GM18505 (cell line): ENCODE data around the gene ZNF627.
A peak's percentile ranks its signal among the peaks of the same experiment; 100 is the strongest.

Experiments
- ATAC-seq: cut with Tn5 transposase; IDR thresholded peaks from one replicate; pipeline ENCODE4 v1.9.1; 2021; ENCODE audit not compliant: unreplicated experiment
- POLR2A ChIP-seq: IDR thresholded peaks from 4 replicates; pipeline ENCODE4 v1.6.1; 2011; ENCODE audit warnings: borderline replicate concordance; ENCODE audit not compliant: insufficient read depth, insufficient read length; ENCODE audit errors: extremely low read depth

ZNF627 gene

DNA sequence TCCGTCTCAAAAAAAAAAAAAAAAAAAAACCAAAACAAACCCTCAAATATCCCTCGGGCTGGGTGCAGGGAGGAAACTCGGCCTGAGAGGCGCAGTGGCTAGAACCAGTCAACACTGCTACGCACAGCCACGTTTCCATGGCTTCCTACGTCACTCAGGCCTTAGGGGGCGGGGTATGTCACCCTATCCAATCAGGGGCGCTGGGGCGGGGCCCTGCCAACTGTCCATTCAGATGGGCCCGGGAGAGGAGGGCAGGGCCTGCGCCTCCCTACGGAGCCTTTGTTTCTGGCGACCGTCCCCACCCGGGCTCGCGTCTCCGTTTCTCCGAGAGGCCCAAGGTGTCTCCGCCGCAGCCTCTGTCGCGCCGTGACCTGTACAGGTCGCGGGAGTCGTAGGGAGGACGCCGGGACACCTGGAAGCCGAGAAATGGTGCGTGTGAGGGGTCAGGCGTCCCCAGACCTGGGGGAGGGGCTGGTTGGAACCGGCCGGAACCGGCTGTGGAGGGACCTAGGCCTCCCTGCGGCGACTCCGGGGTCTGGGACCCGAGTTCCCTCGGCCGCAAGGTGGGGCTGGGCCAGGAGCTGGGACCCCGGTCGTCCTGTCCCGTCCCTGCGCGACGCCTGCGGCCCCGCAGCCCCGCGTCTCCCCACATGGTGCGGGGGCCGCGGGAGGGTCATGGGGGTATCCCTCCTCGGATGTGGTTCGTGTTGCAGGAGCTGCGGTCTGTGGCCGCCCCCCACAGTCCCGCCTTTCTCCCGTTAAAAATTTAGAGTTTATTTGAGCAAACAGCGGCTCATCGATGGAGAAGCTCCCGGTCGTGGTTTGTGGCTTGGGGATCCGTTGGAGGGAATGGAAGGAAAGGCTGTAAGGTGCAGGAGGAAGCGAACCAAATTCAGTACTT, at the start of gene ZNF627:
TSS of gene ZNF627 (plus strand) at position 282 of the 901 bp plus-strand sequence. CDS start at position 427, 145 bp downstream.
- peak; percentile 95 for ATAC-seq
- TF ChIP-seq POLR2A: peak; percentile 94

DNA sequence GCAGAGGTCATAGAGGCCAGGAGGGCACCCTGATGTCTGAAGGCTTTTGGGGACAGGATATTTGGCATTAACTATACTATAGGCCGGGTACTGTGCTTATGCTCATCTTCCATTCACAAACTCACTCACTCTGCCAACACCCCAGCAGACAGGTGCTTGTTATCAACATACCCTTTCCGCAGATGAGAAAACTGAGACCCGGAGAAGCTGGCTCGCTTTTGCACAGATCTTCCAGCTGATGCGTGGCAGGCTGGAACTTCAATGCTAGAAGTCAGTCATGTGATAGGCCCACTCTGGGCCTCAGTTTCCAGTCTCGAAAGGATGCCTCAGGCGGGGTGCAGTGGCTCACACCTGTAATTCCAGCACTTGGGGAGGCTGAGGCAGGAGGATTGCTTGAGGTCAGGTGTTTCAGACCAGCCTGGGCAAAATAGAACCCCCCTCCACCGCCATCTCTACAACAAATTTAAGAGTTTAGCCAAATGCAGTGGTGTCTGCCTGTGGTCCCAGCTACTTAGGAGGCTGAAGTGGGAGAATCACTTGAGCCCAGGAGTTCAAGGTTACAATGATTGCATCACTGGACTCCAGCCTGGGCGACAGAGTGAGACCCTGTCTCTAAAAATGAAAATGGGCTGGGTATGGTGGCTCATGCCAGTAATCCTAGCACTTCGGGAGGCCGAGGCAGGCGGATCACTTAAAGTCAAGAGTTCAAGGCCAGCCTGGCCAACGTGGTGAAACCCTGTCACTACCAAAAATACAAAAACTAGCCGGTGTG, 49.2 kb upstream of the ZNF627 start:
- ATAC-seq: no peak
- TF ChIP-seq POLR2A: no peak

GRCh38 chr19:11549386-11549953, 47.8 kb upstream of the ZNF627 start:
- no peak for TF ChIP-seq POLR2A
- no peak for ATAC-seq

- TF ChIP-seq POLR2A: no peak
Measured at GRCh38 chr19:11550265-11550664, 47.0 kb upstream of the ZNF627 start.

DNA sequence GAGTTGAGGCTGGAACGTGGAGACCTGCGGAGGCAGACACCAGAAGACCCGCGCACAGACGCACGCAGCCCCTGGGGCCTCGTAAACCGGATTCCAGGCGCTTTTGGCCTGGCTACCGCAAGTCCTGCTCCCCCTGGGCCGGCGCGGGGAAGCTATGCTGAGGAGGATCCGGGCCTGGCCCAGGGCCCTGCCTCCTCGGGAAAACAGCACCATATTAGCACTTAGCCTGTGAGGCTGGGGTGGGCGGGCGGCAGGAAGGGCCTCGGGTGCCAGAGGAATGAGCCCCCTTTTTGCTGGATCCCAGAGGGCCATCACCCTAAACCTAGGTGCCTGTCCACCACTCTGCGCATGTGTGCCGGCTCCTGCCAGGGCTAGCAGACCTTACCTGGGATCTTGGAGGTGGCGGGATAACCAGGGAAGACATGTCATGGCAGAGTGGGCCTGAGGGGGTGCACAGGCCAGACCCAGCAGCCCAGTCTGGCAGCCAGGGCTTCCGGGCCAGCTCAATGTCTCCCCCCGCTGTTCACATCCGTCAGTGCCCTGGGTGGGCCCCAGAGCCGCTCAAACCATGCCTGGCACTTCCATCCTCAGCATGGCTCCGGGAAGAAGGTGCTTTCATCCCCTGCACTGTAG, 45.6 kb upstream of the ZNF627 start:
- no peak for ATAC-seq
- no peak for TF ChIP-seq POLR2A

More at GRCh38 chr19:11550265-11550664, 47.0 kb upstream of the ZNF627 start:
- ATAC-seq: no peak

- no peak for ATAC-seq
- TF ChIP-seq POLR2A: no peak
Measured at GRCh38 chr19:11552666-11553372, 44.5 kb upstream of the ZNF627 start.

GRCh38 chr19:11554160-11554559, 43.1 kb upstream of the ZNF627 start:
- ATAC-seq: no peak

GRCh38 chr19:11555246-11555645, 42.0 kb upstream of the ZNF627 start:
- no peak for TF ChIP-seq POLR2A
- no peak for ATAC-seq

More at GRCh38 chr19:11554160-11554559, 43.1 kb upstream of the ZNF627 start:
- no peak for TF ChIP-seq POLR2A

DNA sequence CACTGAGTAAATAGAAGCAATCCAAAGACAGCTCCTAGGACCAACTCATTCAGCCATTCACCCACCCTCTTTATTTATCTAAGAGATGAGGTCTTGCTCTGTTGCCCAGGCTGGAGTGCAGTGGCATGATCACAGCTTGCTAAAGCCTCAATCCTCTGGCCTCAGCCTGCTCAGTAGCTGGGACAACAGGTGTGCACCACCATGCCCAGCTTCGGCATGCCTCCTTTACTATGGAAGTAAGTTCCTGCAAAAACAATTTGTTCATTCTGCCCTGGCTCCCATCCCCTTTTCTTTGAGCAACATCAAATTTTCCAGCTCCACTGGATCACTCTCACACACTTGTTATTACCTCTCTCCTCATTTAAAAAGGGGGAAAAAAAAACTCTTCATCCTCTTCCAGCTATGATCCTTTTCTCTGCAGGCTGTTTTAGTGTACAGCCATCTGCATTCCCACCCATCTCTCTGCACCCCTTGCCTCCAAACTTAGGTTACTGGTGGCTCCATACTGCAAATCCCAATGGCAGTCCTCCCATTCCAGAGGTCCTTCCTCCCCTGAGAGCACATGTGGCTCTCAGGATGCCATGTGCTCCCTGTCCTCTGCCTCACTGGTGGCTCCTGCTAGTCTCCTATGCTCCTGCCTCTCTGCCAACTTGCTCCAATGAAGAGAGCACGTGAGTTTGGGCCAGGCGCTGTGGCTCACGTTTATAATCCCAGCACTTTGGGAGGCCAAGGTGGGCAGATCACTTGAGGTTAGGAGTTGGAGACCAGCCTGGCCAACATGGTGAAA, 40.5 kb upstream of the ZNF627 start:
- no peak for ATAC-seq
- TF ChIP-seq POLR2A: no peak

- ATAC-seq: peak; percentile 72
- TF ChIP-seq POLR2A: peak; percentile 89
Measured at GRCh38 chr19:11558881-11559828, 38.1 kb upstream of the ZNF627 start, which contains the start of gene ELOF1. TSS of gene ELOF1 (minus strand) at chr19:11559230. CDS start at chr19:11554347, 4,883 bp downstream.
